Measurements from ENCODE around the gene CARD11. TPM values are rescaled to one million over a fixed set of nuclear protein-coding genes. Genes with fewer than 3 reads are reported as not detected.

Gene CARD11
- total and polyA plus RNA-seq, 2 experiments from 2014 or later: 0.15 TPM; not detected in 1

- TF ChIP-seq, protein P1, sequence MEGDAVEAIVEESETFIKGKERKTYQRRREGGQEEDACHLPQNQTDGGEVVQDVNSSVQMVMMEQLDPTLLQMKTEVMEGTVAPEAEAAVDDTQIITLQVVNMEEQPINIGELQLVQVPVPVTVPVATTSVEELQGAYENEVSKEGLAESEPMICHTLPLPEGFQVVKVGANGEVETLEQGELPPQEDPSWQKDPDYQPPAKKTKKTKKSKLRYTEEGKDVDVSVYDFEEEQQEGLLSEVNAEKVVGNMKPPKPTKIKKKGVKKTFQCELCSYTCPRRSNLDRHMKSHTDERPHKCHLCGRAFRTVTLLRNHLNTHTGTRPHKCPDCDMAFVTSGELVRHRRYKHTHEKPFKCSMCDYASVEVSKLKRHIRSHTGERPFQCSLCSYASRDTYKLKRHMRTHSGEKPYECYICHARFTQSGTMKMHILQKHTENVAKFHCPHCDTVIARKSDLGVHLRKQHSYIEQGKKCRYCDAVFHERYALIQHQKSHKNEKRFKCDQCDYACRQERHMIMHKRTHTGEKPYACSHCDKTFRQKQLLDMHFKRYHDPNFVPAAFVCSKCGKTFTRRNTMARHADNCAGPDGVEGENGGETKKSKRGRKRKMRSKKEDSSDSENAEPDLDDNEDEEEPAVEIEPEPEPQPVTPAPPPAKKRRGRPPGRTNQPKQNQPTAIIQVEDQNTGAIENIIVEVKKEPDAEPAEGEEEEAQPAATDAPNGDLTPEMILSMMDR (IDR thresholded peaks at IDR 0.05; ENCODE audit: low read depth, low read length): no peak
- H3K9me3 ChIP-seq (ENCODE audit: low read depth): no peaks in the 10 kb centered on the region
- H3K4me1 ChIP-seq (ENCODE audit: low read depth): no peaks in the 10 kb centered on the region
- no peak overlapping the region for H3K4me3 ChIP-seq
- no peaks in the 10 kb centered on the region for H3K36me3 ChIP-seq
- H3K27ac ChIP-seq: no peak overlapping the region
- H3K27me3 ChIP-seq: no peaks in the 10 kb centered on the region
- DNase-seq (ENCODE audit: low read depth in 1 of 2, low spot score in 1 of 2): no peak
Measured at GRCh38 chr7:3076163-3076562, 32.5 kb upstream of the CARD11 start.

- Histone ChIP-seq H3K27me3 (no peaks in the 10 kb centered on the region), H3K4me3 (no peak overlapping the region), H3K27ac (no peak overlapping the region), H3K36me3 (no peaks in the 10 kb centered on the region), H3K9me3 (ENCODE audit: low read depth) (no peaks in the 10 kb centered on the region), H3K4me1 (ENCODE audit: low read depth) (no peaks in the 10 kb centered on the region)
- DNase-seq (ENCODE audit: low read depth in 1 of 2, low spot score in 1 of 2): no peak
- TF ChIP-seq, protein P1 (IDR thresholded peaks at IDR 0.05; ENCODE audit: low read depth, low read length): no peak
Measured at GRCh38 chr7:3075441-3075840, 31.8 kb upstream of the CARD11 start.

DNA sequence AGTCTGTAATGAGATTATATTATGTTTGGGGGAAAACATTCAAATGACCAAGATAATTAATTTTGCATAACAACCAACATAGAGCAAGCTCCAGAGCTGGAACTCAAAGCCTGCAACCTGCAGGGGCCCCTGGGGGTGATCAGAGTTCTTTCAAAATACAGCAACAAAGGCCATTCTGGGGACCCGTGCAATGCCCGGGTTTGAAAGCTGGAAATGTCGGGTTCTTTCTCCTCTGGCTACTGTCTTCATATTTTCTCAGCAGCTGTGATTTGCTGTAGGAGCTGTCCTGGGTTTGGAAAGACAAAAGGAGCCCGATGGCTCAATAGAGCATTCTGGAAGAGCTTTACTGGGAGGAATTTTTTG, 30.8 kb upstream of the CARD11 start:
- H3K27ac ChIP-seq: no peak overlapping the region

GRCh38 chr7:3073763-3074458, 30.2 kb upstream of the CARD11 start:
- H3K36me3 ChIP-seq: no peaks in the 10 kb centered on the region
- no peaks in the 10 kb centered on the region for H3K27me3 ChIP-seq
- no peak overlapping the region for H3K27ac ChIP-seq
- H3K4me1 ChIP-seq (ENCODE audit: low read depth): no peaks in the 10 kb centered on the region
- no peak overlapping the region for H3K4me3 ChIP-seq
- H3K9me3 ChIP-seq (ENCODE audit: low read depth): no peaks in the 10 kb centered on the region
- TF ChIP-seq, protein P1 (IDR thresholded peaks at IDR 0.05; ENCODE audit: low read depth, low read length): no peak
- no peak for DNase-seq (ENCODE audit: low read depth in 1 of 2, low spot score in 1 of 2)

More for the DNA sequence above, 30.8 kb upstream of the CARD11 start:
- H3K27me3 ChIP-seq: no peaks in the 10 kb centered on the region
- DNase-seq (ENCODE audit: low read depth in 1 of 2, low spot score in 1 of 2): no peak
- TF ChIP-seq, protein P1 (IDR thresholded peaks at IDR 0.05; ENCODE audit: low read depth, low read length): no peak
- H3K36me3 ChIP-seq: no peaks in the 10 kb centered on the region
- H3K4me1 ChIP-seq (ENCODE audit: low read depth): no peaks in the 10 kb centered on the region
- no peaks in the 10 kb centered on the region for H3K9me3 ChIP-seq (ENCODE audit: low read depth)
- H3K4me3 ChIP-seq: no peak overlapping the region

- no peak overlapping the region for H3K27ac ChIP-seq
- no peaks in the 10 kb centered on the region for H3K27me3 ChIP-seq
- H3K9me3 ChIP-seq (ENCODE audit: low read depth): no peaks in the 10 kb centered on the region
- TF ChIP-seq, protein P1 (IDR thresholded peaks at IDR 0.05; ENCODE audit: low read depth, low read length): no peak
- no peak overlapping the region for H3K4me3 ChIP-seq
- no peaks in the 10 kb centered on the region for H3K4me1 ChIP-seq (ENCODE audit: low read depth)
- DNase-seq (ENCODE audit: low read depth in 1 of 2, low spot score in 1 of 2): no peak
- H3K36me3 ChIP-seq: no peaks in the 10 kb centered on the region
Measured at GRCh38 chr7:3070908-3071307, 27.2 kb upstream of the CARD11 start.

Measured in cardiac muscle cell (in vitro differentiated cells and primary cell).